Large intestine (tissue), 3 donors: ENCODE data around the gene IAPP. TPM values are rescaled to one million over a fixed set of nuclear protein-coding genes. Genes with fewer than 3 reads are reported as not detected.
A peak's percentile ranks its signal among the peaks of the same experiment; 100 is the strongest.
"Not testable (repeated sequence)": the region's sequence is repeated elsewhere in the genome, so short reads cannot be mapped to it uniquely, and the experiment has no call there.

Experiments used
- DNase-seq, 2 donors: peaks; one replicate each; pipeline versions ENCODE4 v3.0.0 to v3.0.0-alpha.2; 2013
- H3K27ac ChIP-seq: one replicate; pipeline ENCODE4 v1.5.1; 2013; ENCODE audit warnings: low read length
- H3K27me3 ChIP-seq: 2 replicates; pipeline ENCODE4 v1.6.1; 2013; ENCODE audit warnings: low read length; ENCODE audit not compliant: control insufficient read depth, insufficient read depth
- H3K36me3 ChIP-seq: 2 replicates; pipeline ENCODE4 v1.6.1; 2013; ENCODE audit warnings: low read length; ENCODE audit not compliant: control insufficient read depth, insufficient read depth
- H3K4me1 ChIP-seq: one replicate; pipeline ENCODE4 v1.6.1; 2013; ENCODE audit warnings: low read length; ENCODE audit not compliant: control insufficient read depth, insufficient read depth
- H3K4me3 ChIP-seq: one replicate; pipeline ENCODE4 v1.5.1; 2013; ENCODE audit warnings: low read length
- H3K9me3 ChIP-seq: one replicate; pipeline ENCODE4 v1.6.1; 2013; ENCODE audit warnings: mild to moderate bottlenecking, low read depth, low read length, moderate library complexity; ENCODE audit not compliant: control insufficient read depth
- WGBS: methylation state at CpG from one replicate; pipeline ENCODE4 v1.1.5; 2013; ENCODE audit warnings: low lambda C conversion rate; ENCODE audit not compliant: insufficient coverage; 5-methylcytosine and 5-hydroxymethylcytosine counted together
- polyA plus RNA-seq: library from polyadenylated mRNA; unstranded; fragments of 120-200 nt; gene quantifications from one replicate; pipeline ENCODE4 v1.2.1, GENCODE V29; 2013

The IAPP gene
- polyA plus RNA-seq, 1 donor = 0.10 TPM

DNA sequence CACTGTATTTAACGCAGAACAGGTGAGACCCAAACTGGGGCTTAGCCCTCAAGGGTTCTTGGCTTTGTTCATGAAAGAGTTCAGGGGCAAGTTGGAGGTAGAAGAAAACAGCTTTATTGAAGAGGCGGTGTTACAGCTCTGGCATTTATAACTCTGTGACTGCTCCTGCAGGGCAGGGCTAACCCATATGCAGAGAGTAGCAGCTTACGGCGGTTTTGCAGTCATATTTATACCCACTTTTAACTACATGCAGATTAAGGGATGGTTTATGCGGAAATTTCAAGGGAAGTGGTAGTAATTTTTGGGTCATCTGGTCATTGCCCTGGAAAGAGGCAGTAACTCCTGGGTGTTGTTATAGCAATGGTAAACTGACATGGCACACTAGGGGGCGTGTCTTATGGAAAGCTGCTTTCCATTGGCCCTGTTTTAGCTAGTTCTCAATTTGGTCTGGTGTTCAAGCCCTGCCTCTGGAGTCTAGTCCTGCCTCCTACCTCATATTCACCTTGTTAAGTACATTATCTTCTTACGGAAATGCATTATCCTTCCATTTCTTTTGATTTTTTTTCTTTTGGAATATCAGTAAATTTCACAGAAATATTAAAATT lies 1.8 kb upstream of the IAPP start:
- Histone ChIP-seq H3K4me1 (no peaks in the 10 kb centered on the region), H3K36me3 (no peaks in the 10 kb centered on the region), H3K27ac (no peak overlapping the region), H3K27me3 (peaks cover 3% of the 10 kb centered on the region), H3K9me3 (no peaks in the 10 kb centered on the region), H3K4me3 (no peak overlapping the region)
- 100% methylated on average over 2 of the region's 7 CpGs for WGBS
- no peak for DNase-seq

DNA sequence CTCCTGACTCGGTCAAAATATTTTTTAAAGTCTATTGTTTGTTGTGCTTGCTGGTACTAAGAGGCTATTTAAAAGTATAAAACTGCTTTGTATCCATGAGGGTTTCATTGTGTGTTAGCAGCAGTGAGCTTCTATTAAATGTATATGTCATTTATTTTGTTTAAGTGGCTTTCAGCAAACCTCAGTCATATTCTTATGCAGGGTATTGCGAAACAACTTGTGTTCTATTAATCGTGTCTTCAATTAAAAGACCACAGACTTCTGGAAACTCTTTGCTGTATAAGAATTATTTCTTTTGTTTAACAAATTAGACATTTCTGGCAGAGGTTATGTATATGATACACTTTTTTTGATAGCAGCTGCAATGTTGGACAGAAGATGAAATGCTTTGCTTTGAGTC lies 6.5 kb downstream of the IAPP start:
- WGBS = no CpG with 5 or more reads among the region's 3 CpGs
- no peaks in the 10 kb centered on the region for H3K36me3 ChIP-seq
- H3K4me3 ChIP-seq = no peak overlapping the region
- peaks cover 3% of the 10 kb centered on the region for H3K27me3 ChIP-seq
- H3K4me1 ChIP-seq = peaks cover 5% of the 10 kb centered on the region
- no peaks in the 10 kb centered on the region for H3K9me3 ChIP-seq
- DNase-seq = no peak
- no peak overlapping the region for H3K27ac ChIP-seq

DNA sequence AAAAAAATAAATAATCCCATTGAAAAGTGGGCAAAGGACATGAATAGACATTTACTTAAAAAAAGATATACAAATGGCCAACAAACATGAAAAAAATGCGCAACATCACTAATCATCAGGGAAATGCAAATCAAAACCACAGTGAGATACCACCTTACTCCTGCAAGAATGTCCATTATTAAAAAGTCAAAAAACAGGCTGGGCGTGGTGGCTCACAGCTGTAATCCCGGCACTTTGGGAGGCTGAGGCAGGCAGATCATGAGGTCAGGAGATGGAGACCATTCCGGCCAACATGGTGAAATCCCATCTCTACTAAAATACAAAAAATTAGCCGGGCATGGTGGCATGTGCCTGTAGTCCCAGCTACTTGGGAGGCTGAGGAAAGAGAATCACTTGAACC lies 8.6 kb downstream of the IAPP start:
- not testable (repeated sequence) for H3K4me1 ChIP-seq, H3K27ac ChIP-seq, H3K4me3 ChIP-seq, H3K36me3 ChIP-seq, DNase-seq, H3K9me3 ChIP-seq, H3K27me3 ChIP-seq
- no CpG with 5 or more reads among the region's 5 CpGs for WGBS

DNA sequence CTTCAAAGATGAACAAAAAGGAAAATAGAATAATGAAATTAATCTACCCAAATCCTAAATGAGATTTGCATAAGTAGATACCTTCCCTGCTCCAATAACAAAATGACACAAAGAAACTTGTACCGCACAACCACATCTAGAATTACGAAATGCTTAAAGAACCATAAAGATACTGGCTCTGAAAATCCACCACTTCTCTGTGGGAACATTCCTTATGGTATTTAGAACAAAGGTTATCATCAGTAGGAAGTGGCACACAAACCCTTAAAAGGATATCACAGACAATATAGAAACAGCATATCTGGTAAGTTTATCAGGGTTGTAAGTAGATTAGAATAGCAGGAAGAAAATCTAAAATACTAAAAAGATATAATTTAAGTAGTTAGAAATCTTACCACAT lies 11.6 kb downstream of the IAPP start:
- H3K36me3 ChIP-seq = no peaks in the 10 kb centered on the region
- H3K4me3 ChIP-seq = no peak overlapping the region
- 18% methylated on average over 2 of the region's 2 CpGs for WGBS
- H3K27me3 ChIP-seq = no peaks in the 10 kb centered on the region
- peaks cover 5% of the 10 kb centered on the region for H3K4me1 ChIP-seq
- H3K9me3 ChIP-seq = peaks cover 4% of the 10 kb centered on the region
- peak; percentile 47 to 76 for DNase-seq
- no peak overlapping the region for H3K27ac ChIP-seq

DNA sequence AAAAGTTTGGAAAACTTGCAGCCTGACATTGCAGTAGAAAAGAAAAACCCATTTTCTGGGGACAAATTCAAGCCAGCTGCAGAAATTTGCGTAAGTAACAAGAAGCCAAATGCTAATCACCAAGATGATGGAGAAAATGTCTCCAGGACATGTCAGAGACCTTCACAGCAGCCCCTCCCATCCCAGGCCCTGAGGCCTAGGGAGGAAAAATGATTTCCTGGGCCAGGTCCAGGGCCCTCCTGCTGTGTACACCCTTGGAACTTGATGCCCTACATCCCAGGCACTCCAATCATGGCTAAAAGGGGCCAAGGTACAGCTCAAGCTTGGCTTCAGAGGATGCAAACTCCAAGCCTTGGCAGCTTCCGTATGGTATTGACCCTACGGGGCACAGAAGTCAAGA lies 14.5 kb downstream of the IAPP start:
- no CpG with 5 or more reads among the region's 3 CpGs for WGBS
- Histone ChIP-seq H3K27me3 (no peaks in the 10 kb centered on the region), H3K4me1 (peaks cover 5% of the 10 kb centered on the region), H3K36me3 (no peaks in the 10 kb centered on the region), H3K9me3 (peaks cover 4% of the 10 kb centered on the region), H3K4me3 (no peak overlapping the region), H3K27ac (no peak overlapping the region)
- DNase-seq = no peak

DNA sequence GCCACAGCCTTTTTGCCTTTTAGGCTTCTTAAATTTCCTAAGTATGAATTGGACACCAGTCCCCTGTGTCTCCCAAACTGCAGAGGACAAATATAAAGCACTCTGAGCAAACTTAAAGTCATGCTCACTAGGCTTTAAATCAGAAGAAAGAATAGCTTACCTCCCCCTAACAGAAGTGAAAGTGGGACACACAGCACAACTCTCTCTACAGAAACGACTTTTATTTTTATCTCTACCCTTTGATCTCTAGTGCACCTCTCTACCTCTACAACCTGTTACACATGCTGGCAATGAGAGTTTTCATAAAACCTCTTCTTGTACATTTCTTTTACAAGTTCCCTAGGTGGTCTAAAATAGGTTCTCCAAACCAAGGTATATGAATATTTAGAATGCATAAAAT lies 19.7 kb downstream of the IAPP start:
- H3K4me3 ChIP-seq = no peak overlapping the region
- no peak overlapping the region for H3K27ac ChIP-seq
- no CpG with 5 or more reads among the region's 1 CpG for WGBS
- H3K36me3 ChIP-seq = no peaks in the 10 kb centered on the region
- no peak for DNase-seq
- peaks cover 4% of the 10 kb centered on the region for H3K9me3 ChIP-seq
- no peaks in the 10 kb centered on the region for H3K27me3 ChIP-seq
- no peaks in the 10 kb centered on the region for H3K4me1 ChIP-seq

DNA sequence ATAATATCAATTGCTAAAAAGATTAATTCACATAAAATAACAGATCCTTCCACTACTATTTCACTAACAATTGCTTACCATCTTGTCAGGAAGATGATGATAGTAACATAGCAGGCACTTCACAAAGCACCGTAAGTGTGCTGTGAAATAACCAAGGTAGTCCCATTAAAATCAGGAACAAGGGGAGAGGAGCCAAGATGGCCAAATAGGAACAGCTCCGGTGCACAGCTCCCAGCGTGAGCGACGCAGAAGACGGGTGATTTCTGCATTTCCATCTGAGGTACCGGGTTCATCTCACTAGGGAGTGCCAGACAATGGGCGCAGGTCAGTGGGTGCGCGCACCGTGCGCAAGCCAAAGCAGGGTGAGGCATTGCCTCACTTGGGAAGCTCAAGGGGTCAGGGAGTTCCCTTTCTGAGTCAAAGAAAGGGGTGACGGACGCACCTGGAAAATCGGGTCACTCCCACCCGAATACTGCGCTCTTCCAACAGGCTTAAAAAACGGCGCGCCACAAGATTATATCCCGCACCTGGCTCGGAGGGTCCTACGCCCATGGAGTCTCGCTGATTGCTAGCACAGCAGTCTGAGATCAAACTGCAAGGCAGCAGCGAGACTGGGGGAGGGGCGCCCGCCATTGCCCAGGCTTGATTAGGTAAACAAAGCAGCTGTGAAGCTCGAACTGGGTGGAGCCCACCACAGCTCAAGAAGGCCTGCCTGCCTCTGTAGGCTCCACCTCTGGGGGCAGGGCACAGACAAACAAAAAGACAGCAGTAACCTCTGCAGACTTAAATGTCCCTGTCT lies 22.3 kb downstream of the IAPP start:
- not testable (repeated sequence) for H3K4me3 ChIP-seq, H3K4me1 ChIP-seq, H3K27me3 ChIP-seq, H3K36me3 ChIP-seq, H3K9me3 ChIP-seq, DNase-seq, H3K27ac ChIP-seq
- no CpG with 5 or more reads among the region's 28 CpGs for WGBS

DNA sequence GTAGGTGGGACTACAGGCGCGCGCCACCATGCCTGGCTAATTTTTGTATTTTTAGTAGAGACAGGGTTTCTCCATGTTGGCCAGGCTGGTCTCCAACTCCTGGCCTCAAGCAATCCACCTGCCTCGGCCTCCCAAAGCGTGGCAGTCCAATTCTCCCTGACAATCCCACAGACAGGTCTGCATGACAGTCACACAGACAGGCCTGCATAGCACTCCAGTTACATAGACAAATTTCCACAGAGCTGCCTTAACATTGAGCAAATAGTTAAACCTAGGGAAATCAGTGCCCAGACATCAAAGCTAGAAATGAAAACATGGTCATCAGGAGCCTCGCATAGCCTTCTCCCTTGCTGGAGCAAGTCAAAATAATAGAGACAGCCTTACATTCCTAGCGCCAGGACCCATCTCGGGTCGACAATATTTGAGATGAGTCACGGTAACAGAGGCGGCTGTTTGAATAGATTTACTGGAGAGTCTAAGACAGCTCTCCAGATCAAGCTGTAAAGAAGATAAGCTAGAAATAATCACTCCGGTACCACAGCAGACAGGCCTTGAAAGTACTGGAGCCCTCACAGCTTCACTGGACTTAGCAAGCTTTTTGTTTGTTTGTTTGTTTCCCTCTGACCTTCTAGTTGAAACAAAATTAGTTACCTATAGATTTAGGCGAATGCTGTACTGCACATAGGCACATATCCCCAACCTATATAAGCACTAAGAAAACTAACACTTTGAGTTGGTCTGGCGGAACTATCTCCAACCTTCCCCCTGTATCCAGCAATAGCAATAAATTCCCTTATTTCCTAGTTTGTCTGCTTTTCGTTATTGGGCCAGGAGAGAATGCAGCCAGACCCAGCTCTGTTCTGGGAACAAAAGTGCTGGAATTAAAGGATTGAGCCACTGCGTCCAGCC lies 40.9 kb downstream of the IAPP start:
- Histone ChIP-seq H3K4me3 (no peak overlapping the region), H3K27ac (no peak overlapping the region), H3K36me3 (no peaks in the 10 kb centered on the region), H3K9me3 (no peaks in the 10 kb centered on the region), H3K4me1 (no peaks in the 10 kb centered on the region), H3K27me3 (no peaks in the 10 kb centered on the region)
- DNase-seq = no peak
- 78% methylated on average over 3 of the region's 16 CpGs for WGBS

DNA sequence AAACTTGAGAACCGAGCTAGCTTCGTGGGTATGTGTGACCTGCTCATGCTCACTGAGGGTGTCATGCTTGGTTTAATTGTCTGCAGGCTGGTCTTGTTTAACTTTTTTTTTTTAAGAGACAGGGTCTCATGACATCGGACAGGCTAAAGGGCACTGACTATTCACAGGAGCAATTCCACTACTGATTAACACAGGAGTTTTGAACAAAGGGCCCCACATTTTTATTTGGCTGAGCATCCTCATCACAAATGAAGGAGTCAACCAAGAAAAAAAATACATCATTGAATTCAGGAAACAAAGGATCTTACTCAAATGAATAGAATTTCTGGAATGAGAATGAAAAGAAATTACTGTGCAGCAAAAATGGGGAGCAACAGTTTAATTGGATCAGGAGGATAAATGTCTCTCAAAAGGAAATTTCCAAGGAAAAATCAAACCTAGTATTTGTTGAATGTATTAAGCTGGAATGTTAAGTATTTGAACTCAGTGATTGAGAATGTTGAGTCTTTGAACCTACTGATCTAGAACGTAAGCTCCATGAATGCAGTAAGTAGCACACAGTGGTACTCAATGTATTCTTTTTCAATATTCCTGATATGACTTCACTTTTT lies 43.9 kb downstream of the IAPP start:
- no peak for DNase-seq
- no CpG with 5 or more reads among the region's 4 CpGs for WGBS

DNA sequence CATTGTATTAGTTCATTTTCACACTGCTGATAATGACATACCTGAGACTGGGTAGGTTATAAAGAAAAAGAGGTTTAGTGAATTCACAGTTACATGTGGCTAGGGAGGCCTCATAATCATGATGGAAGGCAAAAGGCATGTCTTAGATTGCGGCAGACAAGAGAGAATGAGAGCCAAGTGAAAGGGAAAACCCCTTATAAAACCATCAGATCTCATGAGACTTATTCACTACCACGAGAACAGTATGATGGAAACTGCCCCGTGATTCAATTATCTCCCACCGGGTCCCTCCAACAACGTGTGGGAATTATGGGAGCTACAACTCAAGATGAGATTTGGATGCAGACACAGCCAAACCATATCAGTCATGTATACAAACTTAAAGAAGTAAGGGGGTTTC lies 45.7 kb downstream of the IAPP start:
- H3K4me1 ChIP-seq, H3K36me3 ChIP-seq, H3K27me3 ChIP-seq, DNase-seq, H3K9me3 ChIP-seq, H3K27ac ChIP-seq, H3K4me3 ChIP-seq: not testable (repeated sequence)
- no CpG with 5 or more reads among the region's 5 CpGs for WGBS

More for the DNA sequence above, 43.9 kb downstream of the IAPP start:
- Histone ChIP-seq H3K4me3 (no peak overlapping the region), H3K27me3 (no peaks in the 10 kb centered on the region), H3K27ac (no peak overlapping the region), H3K36me3 (no peaks in the 10 kb centered on the region), H3K9me3 (no peaks in the 10 kb centered on the region), H3K4me1 (no peaks in the 10 kb centered on the region)
